ENCODE measurements around the gene GLUL.

GLUL gene

GRCh38 chr1:182391362-182392049 is at the start of gene GLUL:
Gene GLUL, minus strand, starts transcription at chr1:182391790. Its CDS starts 3,053 bp downstream, at chr1:182388737.
- peak; percentile 85 for DNase-seq (ENCODE audit: extremely low read depth, low read depth)
- peak; percentile 15; the same call in 1 of the 2 replicates for TF ChIP-seq CTCF (IDR thresholded peaks at IDR 0.05; ENCODE audit: low read depth, low read length)

DNA sequence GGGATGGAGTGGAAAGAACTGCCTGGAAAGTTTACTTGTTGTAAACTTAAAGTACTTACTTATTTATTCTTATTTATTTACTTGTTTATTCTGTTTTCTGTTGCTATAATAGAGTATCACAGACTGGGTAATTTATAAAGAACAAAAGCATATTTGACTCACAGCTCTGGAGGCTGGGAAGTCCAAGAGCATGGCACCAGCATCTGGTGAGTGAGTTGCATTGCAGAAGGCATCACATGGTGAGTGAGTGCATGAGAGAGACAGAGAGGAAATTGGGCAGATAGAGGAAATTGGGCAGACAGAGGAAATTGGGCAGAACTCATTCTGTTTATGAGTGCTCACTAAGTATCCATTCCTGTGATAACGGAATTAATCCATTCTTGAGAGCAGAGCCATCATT is 46.7 kb upstream of the GLUL start:
- no peak for DNase-seq (ENCODE audit: extremely low read depth, low read depth)
- TF ChIP-seq CTCF (IDR thresholded peaks at IDR 0.05; ENCODE audit: low read depth, low read length), result no peak

- DNase-seq (ENCODE audit: extremely low read depth, low read depth), result no peak
- no peak for TF ChIP-seq CTCF (IDR thresholded peaks at IDR 0.05; ENCODE audit: low read depth, low read length)
Measured at GRCh38 chr1:182433580-182433979, 42.0 kb upstream of the GLUL start.

GRCh38 chr1:182431278-182431677 is 39.7 kb upstream of the GLUL start:
- no peak for DNase-seq (ENCODE audit: extremely low read depth, low read depth)
- no peak for TF ChIP-seq CTCF (IDR thresholded peaks at IDR 0.05; ENCODE audit: low read depth, low read length)

DNA sequence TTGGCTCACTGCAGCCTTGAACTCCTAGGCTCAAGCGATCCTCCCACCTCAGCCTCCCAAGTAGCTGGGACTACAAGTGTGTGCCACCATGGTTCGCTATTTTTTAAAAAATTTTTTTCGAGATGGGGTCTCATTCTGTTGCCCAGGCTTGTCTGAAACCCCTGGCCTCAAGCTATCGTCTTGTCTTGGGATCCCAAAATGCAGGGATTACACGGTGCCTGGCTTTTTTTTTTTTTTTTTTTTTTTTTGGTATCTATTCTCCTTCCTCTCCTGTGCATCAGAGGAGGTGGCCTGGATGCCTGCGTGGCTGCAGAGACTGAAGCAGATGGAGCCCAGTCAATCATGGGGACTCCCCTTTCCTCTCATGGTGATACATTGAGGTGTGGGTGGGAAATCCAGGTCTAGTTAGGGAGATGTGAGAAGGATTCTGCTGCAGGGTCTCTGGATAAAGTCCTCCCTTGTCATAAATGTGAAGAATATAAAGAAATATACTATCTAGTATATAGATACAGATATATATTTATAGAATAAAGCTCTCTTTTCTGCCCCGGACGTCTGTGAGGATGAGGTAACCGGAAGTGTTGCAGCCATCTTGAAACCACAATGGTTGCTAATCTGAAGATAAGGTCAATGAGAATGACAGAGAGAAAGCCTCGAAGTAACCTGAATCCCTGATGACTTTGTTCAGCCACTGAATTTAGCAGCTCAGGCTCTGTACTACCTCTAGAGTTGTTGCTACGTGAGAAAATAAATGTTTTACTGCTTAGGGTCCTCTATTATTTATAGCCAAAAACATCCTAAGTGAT is 38.9 kb upstream of the GLUL start:
- TF ChIP-seq CTCF (IDR thresholded peaks at IDR 0.05; ENCODE audit: low read depth, low read length), result no peak

DNA sequence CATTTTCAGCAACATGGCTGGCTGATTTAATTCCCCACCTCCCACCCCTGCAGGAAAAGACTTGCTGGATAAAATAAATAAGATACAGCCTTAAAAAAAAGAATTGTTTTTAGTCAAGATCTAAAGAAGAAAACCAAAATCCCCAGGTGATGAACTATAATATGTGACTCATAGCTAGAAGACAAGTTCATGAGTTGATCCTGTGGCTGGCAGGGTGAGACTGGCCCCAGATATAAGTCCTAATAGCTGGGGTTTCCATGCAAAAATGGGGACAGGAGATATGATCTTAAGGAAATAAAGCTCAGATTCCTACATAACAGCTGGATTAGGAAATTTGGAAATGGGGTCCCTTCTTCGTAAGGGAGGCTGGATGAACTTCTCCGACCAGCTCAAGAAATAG is 36.5 kb upstream of the GLUL start:
- no peak for TF ChIP-seq CTCF (IDR thresholded peaks at IDR 0.05; ENCODE audit: low read depth, low read length)
- no peak for DNase-seq (ENCODE audit: extremely low read depth, low read depth)

More for the DNA sequence above, 38.9 kb upstream of the GLUL start:
- no peak for DNase-seq (ENCODE audit: extremely low read depth, low read depth)
